AG08396 (cell line): ENCODE data around the gene PTK7.

Source experiments
- DNase-seq: peaks from one replicate; pipeline ENCODE4 v3.0.0; 2012; ENCODE audit warnings: low spot score, mixed read lengths

PTK7 gene

GRCh38 chr6:43205849-43206248 lies 129.7 kb downstream of the PTK7 start:
- DNase-seq, result no peak

GRCh38 chr6:43207286-43207685 lies 131.2 kb downstream of the PTK7 start:
- DNase-seq, result no peak
